GM21367 (cell line): ENCODE measurements around the gene RNF43.

Experiments
- ATAC-seq: cut with Tn5 transposase; IDR thresholded peaks from one replicate; pipeline ENCODE4 v1.9.1; 2021; ENCODE audit not compliant: unreplicated experiment

RNF43 gene

DNA sequence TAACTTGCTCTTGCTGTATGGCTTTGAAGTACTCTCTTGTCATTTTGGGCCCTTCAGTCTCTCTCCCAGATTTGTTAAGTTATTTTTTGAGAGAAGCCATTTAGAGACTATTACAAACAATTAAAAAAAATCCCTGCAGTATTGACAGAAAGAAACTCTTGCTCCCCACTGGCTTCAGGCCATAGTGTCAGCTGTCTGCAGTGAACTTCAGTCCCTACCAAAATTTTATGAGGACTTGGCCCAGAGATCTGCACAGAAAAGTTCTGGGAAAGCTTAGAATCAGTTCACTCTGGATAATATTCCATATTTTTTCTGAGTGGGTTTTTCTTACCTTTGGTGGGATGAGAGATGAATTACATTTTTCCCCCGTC, 34.5 kb downstream of the RNF43 start:
- ATAC-seq, result no peak

DNA sequence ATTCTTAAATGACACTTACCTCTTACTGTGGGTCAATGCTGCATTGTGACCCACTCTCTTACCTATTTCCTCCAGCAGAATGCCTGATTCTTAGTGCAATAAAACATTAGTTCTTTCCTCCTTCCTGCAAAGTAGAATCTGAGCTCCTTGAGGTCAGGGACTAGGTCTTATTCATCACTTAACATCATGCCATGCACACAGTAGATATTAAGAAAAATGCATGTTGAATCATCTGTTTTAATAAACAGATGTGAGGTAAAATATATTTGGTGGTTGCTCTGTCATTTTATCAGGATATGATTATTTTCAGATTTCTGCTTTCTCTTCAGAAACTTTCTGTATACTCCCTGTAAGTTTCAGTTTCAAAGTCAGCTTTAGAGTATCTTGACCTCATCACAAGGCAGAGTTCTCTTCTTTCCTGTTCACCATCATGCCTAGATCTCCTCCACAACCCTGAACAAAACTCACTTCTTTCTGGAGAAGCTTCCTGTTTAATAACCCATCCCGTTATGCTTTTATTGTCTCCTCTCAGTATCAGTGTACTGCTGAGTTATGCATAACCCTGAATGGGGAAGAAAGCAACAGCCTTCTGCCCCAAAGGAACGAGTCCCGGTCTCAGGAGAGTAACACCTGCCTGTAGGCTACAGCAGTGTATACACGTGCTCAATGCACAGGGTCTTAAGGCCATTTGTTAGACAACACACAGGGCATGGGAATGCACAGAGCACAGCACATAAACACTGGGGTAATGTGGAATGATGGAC, 35.0 kb downstream of the RNF43 start:
- ATAC-seq, result no peak

DNA sequence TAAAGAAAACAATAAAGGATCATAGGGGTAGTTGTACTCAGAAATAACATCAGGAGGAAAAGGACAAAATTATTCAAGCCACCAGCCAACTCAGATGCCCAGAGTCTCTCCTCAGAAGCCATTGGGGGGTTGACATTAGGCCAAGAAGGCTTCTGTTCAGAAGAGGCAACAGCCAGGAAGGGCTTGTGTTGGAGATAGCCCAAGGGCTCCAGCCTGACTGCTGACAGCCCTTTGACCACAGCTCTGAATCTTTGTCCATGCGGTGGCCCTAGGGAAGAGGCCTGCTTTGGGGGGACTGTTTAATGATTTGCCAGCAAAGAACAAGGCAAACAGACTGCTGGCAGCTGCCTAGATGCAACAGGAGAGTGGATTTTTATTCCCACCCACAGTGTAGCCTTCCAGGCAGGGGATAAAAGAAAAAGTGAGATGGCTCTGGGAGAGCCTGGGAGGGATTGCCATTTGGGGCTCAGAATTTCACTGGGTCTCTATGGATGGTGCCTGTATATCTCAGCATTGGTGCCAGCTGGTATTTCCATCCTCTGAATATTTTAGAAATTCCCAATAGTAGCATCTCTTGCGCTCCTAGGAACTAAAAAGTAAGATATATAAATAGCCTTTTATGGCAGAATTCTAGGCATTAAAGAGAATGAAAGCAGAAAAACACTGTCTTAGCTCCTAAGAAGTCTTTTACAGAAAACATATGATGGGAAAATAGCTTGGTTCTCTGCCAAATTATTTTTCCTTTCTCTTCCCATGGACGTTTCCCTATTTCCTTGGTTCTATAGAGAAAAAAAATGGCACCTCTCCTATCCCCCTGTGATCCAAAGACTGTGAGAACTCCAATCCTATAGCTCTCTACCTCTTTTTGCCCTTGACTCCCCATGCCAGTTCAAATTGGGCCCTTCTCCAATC, 36.0 kb downstream of the RNF43 start:
- no peak for ATAC-seq

DNA sequence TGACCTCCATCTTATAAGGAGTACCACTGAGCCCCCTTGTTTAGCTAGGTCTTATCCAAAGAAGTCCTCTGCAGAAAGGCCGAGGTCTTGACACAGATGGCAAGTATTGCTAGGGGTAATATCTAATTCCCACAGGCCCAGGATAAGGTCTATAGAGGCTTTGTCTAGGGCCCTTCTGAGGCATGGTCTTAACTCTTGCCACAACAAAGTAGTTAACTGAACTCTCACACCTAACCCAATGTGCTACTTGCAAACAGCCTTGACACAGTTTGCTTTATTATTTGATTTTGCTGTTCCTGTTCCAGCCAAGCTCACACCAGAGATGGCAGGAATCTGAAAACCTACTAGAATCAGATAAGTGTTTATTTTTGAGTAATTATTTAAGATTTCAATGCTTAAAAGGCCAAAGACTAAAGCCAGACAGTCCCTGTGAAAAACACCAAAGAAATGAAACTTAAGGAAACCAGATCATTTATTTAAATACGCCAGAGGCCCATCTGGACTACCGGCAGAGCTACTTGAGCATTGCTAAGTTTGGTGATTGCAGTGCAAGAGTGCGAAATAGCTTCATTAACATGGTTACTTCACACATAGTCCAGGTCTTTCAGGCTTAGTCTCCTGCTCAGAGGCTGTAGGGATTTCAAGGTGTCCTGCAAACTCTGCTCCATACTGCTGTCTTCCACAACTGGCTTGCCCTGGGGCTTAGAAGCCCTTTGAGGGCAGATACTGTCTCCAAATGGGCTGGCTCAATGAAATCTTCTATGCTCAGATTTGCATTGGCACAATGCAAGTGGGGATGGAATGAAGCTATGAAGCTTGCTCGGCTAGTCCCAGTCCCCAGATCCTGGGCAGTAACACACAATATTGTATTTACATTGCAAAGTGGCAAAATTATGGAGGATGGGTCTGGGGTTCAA, 36.9 kb downstream of the RNF43 start:
- ATAC-seq, result no peak

DNA sequence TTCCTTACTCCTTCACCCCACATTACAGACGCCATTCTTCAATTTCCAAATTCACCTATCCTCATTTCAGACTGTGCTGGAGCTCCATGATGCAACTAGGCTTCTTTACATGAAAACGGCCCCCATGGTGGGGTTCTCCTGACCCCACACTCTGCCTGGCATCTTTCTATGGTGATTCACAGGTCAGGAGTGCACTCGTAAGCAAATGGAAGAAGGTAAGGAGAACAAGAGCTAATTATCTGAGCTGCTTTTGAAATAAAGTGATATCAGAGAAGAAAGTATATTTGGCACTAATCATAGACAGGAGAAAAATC, 37.9 kb downstream of the RNF43 start:
- no peak for ATAC-seq

DNA sequence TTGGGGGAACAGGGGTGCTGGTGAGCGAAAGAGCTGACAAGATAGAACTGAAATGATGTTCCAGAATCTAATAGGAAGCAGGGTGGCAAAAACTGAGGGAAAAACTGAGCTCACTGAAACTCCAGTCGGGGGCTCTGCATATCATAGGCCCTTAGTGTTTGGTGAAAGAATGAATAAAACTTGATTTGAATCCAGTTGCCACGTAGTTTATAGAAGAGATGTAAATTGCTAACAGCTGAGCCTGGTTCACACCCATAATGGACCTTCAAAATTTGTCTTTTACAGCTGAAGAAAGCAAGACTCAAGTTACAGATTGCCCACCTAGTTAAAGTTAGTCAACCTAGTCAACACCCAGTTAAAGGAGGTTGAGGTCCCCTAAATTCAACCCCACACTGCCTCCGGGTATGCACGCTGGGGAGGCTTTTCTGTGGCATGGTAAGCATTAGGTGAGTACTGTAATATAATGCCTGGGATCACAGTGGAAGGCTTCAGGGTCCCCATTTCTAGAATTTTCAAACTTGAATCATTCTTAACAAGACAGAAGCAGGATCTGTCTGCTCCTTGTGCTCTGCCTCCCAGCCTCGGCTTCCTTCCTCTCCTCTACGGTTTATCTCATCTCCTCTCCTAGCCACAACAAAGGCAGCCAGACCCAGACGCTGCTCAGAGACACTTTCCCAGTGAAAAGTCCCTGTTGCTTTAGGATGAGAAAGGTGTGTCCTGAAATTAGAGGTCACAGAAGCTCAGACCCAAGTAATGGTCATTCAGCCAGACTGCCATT, 38.4 kb downstream of the RNF43 start:
- no peak for ATAC-seq

DNA sequence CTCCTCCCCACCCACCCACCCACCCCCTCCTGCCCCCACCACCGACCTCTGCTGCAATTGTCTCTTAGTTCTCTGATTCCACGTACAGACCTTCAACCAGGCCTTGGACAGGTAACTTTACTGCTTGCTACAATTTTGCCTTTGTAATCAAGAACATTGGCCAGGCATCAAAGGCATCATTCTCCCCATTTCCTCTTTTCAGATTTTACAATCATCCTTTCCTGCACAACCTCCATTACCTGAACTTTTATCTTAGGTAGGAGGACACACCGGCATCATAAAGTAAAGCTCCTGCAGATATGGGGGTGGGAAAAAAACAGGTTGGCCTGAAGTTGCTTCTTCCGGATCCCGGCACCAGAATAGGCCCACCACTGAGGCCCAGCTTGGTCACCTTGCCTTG, 39.7 kb downstream of the RNF43 start:
- ATAC-seq, result no peak

DNA sequence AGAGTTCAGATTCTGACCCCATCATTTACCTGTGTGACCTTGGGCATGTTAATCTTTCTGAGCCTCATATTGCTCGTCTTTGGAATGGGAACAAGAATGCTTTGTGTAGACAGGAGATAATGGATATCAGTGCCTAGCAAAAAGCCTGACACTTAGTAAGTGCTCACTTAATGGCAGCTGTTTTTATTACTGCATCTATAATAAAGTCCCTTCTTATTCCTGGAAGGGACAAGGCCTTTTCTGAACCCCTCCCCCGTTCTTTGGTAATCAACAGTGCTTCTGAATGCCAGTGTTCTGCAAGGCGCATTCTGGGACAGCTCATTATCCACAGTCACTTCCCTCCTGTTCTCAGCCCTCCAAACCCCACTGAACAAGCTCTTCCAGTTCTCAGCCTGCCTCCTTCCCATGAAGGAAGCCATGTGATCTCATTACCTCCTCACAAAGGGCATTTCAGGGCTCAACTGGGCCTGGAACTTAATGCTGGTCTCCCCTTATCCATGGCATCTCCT, 40.2 kb downstream of the RNF43 start:
- no peak for ATAC-seq

DNA sequence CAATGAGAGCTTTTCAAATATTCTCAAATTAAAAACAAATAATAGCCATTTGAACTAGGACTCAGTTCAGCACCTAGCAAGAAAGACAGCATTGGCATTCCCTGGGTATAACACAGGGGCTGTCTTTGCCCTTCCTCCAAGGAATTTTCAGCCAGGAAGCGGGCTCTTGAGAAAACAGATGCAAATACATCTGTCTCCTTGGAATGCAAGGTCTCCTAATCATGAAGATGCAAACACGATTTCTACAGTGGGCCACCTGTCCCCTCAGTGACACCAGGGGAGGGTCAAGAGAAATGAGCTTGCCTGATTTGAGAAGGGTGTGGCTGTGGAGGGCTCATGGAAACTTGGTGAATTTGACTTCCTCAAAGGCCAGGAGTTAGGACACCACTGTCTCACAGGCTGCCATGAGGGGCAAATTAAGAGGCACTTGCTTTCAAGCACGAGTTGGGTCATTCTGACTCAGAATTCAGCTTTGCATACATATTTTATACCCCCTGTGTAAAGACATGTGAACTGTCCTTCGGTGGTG, 40.8 kb downstream of the RNF43 start:
- ATAC-seq, result no peak

DNA sequence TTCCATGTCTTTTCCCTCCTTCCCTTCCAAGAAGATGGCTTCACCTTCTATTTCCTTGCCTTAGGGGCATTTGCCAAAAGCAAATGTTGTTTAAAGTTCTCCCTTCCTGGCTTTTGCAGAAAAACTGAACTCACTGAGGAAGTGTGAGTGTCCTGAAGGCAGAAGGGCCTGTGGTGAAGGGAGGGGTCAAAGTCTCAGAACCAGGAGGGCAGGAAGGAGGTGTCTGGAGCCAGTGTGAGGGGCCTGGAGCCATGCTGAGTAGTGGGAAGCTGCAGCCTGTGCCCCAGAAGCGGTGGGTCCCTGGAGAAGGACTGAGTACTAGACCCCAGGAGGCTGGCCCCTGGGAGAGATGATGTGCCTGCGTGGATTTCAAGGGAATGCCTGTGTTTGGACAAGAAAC, 41.5 kb downstream of the RNF43 start:
- no peak for ATAC-seq

DNA sequence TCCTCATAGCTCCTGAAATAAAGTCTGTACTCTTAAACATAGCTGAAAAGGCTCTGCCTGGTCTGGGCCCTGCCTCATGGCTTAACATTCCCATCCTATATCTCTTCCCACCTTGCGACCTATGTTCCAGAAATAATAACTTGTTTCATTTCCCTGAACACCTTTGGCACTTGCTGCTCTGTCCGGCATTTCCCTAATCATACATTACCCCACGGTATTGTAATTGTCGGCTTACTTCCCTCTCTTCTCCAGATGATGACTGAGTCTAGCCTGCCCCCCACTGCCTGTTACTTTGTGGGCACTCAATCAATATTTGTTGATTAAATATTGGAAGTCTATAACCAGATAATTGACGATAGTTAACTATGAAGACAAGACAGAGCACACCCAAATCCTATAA, 42.1 kb downstream of the RNF43 start:
- no peak for ATAC-seq

DNA sequence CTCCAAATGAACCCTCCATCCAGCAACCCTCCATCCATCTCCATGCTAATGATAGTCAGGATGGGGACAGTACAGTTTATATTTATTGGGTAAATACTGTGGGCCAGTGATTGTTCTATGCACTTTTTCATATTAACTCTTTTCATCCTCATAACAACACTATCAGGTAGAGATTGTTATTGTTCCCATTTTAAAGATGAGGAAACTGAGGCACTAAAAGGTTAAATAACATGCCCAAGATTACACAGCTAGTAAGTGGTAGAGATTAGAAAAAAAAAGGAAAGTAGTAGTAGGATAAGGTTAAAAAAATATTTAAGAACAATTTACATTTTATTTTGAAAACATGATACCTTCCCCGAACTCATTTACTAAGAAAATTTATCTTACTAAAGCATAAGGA, 43.4 kb downstream of the RNF43 start:
- no peak for ATAC-seq

DNA sequence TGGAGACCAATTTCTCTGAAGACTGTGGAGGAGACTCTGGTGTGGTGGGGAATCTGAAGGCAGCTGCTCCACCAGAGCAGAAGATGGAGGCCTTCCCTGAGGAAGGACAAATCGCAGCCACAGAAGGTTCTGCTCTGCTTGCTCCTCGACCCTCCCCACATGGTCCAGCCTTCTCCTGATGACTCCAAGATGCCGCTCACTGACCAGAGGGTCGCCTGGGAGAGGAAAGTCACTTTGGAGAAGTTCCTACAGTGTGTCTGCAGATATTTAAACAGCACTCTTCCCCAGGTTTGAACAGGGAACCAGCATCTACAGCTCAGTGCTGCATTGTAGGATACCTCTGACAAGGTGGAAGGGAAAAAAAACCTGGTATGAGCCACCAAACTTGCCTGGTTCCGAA, 44.3 kb downstream of the RNF43 start:
- no peak for ATAC-seq

DNA sequence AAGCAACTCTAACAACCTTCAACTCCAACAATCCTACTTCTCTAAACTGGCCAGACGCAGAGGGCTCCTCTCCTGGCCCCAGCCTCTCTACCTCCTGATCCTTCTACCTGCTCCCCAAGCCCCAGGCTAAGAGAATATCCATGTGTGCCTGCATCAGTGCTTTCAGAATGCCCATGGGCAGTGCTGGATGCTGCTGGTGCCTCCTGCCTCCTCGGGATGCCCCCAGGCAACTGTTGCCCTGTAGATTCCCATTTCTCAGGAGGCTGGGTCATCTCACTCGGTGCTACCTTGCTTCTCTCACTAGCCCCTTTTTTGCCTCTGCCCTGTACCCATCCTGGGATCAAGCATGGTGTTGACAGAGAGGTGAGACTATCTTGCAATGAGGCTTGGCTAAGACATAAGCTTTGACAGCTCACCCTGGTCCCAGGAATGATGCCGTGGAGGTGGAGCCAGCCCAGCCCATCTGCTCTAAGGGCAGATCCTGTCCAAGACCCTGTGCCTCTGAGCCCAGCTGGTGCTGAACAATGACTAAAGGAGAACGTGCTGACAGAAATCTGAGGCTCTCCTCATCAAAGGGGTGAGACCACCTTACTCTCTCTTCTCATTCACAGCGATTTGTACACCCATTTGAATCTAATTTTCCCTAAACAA, 45.9 kb downstream of the RNF43 start:
- ATAC-seq, result no peak

DNA sequence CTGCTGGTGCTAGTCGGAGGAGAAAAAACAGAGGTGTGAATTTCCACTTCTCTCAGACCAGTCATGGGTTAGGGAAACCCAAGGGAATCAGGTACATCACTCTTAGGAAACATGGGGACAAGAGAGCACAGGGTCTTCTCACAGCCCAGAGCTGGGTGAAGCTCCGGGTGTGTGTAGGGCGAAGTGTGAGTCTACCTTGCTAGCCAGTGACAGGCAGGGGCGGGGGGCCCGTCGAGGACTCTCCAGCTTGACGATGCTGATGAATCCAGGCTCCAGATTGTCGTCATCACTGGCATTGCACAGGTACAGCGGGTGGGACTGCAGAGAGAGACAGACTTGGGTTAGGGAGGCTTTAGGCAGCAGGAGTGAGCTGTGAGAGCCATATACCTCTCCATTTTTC, 46.6 kb downstream of the RNF43 start:
- ATAC-seq, result no peak

DNA sequence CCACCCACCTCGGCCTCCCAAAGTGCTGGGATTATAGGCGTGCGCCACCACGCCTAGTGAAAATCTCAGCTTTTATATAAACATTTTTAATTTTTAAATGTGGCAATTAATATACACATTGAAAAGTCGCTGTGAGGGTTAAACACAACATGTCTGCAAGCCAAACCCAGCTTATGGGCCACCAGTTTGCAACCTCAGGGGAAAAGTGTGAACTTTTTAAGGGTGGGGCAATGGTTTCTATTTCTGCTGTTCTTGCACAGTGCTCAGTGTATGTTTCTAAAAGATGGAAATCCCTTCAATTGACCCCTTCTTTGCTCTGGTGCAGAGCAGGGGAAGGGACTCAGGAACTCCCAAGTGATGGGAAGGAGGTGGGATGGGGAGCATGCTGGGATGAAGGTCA, 47.0 kb downstream of the RNF43 start:
- no peak for ATAC-seq

DNA sequence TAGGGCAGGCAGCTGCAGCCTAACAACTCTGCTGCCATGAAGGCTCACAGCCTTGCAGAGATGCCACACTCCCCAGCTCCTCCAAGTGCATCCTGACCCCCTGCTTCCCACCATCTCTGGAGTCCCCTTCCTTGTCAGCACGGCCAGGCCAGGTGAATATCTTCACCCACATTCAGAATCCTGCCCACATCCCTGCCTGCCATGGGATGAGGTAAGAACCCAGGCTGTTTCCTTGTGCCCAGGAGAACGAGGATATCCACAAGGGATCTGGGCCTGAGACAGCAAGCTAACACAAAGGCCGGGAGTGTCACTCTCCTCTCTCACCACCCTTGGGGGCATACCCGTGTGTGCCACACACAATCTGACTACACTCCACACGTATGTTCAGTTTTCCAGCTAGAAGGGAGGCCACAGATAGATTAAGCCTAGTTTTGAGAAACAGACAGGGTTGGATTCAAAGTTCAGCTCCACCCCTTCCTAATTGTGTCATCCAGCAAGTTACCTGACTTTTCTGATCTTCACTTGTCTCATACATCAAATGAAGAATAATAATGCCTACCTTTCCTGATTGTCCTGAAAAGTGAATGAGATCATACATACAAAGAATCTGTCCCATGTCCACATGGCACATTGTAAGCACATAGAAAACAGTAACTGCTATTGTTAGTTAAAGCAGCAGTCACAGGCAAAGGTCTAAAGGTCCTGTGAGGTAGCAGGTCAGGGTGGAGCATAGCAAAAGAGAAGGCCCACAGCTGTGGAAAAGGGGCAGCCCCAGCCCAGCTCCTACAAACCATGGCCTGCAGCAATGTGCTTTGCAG, 47.9 kb downstream of the RNF43 start:
- no peak for ATAC-seq

DNA sequence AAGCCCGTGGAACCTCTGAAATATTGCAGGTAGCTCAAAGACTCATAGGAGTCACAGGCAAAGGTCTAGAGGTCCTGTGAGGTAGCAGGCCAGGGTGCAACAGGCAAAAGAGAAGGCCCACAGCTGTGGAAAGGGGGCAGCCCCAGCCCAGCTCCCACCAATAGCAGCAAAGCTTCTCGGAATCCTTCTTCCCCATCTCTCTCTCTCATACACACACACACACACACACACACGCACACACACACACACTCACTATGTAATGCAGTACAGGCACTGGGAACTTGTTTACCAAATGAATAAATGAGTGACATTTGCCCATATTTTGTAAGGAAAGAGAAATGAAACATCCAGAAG, 48.5 kb downstream of the RNF43 start:
- ATAC-seq, result no peak
